Fibroblast of skin of abdomen (primary cell): Measurements from ENCODE around the gene SLC22A4.
A peak's percentile ranks its signal among the peaks of the same experiment; 100 is the strongest.

Experiments used
- DNase-seq: peaks from one replicate; pipeline ENCODE4 v3.0.0-alpha.2; 2013

SLC22A4 gene

DNA sequence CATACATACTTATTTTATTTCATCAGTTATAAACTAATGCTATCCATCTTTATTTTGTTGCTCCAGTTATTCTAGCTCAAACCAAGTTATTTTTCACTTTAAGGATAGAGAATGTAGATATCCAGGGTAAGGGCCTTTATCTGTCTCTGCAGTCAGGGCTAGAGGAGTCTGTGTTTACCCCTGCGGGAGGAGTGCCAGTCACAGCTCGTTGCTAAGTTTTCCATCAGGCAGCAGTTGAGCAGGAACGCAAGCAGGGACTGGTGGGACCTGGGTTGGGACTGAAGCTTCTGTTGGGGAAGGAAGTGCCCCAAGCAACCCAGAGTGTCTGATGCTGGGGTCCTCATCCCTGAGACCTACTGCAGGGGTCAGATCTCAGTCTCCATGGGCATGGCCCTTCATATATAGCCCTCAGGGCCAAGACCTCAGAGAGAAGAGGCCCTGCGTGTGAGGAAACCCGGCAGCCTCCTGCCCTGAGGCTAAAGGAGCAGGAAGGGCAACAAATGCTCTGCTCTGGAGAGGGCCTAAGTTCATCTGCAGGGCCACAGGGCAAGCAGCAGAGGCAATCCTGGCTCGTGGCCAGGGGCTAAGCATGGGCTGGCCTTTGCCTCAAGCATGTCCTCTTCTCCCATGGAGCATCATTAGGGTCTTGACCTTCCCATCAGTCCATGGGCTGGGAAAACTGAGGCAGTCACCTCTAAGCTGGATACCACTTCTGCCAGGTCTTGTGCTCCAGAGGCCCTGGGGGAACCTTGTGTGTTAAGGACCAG, 6.6 kb downstream of the SLC22A4 start:
- no peak for DNase-seq

DNA sequence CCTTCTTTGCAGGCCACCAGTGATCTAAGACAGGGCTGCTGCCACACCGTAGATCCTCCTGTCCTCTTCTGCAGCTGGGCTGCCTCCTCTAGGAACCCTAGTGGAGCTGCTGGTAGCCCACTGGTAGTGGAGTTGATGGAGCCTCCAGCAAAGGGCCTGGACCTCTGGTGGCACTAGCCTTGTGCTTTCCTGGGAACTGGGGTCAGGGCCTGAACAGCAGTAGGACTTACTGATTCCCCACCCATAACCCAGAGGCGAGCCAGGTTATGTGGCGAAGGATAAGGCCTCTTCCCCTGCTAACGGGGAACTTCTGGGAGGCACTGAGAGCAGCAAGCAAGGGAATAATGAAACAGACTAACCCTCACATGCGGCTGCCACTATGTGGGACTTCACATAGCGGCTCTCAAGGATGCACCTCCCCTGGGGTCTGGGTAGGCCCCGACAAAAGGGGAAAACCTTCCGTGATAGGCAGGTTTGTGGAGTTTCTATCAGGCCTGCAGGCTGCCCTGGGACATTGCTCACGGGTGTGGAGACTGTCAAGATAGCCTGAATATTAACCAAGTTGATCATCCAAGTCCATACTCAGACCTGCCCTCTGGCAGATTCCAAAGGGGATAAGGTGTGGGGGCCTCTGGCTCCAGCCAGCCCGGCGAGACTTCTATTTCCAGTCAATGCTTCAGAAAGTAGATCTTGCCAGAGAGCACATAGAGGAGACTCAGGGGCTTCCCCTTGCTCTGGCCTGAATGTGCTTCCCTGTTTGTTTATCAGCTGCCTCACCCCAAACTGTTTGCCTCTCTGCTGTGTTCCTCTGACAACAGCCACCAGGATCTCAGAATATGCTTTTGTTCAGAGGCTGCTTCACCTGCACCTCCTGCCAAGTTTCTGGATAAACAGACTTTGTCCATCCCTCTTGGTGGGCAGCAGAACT, 7.4 kb downstream of the SLC22A4 start:
- DNase-seq: no peak

- DNase-seq: no peak
These were observed 8.2 kb downstream of the SLC22A4 start for GRCh38 chr5:132302413-132302812.

GRCh38 chr5:132303589-132303988, 9.4 kb downstream of the SLC22A4 start:
- no peak for DNase-seq

DNA sequence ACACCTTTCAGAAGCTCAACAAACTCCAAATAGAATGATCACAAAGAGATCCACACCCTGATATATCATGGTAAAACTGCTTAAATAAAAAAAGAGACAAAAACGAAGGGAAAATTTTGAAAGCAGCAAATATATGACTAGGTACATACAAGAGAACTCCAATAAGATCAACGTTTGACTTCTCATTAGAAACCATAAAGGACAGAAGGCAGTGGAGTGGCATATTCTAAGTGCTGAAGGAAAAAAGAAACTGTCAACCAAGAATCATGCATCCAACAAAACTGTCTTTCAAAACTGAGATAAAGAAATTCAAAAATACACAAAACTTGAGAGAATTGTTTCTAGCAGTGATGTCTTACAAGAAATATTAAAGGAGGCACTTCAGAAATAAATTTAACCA, 11.2 kb downstream of the SLC22A4 start:
- DNase-seq: no peak

DNA sequence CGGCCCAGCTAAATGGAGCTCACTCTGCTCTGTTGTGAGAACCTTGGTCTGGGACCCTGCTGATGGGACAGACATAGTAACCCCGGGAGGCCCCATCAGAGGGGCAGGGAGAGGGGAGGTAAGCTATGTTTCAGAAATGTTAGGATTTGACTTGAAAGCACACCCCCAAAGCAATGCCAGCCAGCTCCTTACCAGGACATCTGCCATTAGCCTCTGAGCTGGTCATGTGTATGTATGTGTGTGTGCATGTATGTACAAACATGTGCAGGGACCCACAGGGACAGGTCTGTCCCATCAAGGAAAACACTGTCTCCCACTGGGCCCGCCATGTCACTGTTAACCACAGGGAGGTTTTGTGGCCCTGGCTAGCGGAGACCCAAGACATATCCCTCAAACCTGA, 14.5 kb downstream of the SLC22A4 start:
- DNase-seq: no peak

- DNase-seq: no peak
These were observed 15.5 kb downstream of the SLC22A4 start for GRCh38 chr5:132309679-132310078.

DNA sequence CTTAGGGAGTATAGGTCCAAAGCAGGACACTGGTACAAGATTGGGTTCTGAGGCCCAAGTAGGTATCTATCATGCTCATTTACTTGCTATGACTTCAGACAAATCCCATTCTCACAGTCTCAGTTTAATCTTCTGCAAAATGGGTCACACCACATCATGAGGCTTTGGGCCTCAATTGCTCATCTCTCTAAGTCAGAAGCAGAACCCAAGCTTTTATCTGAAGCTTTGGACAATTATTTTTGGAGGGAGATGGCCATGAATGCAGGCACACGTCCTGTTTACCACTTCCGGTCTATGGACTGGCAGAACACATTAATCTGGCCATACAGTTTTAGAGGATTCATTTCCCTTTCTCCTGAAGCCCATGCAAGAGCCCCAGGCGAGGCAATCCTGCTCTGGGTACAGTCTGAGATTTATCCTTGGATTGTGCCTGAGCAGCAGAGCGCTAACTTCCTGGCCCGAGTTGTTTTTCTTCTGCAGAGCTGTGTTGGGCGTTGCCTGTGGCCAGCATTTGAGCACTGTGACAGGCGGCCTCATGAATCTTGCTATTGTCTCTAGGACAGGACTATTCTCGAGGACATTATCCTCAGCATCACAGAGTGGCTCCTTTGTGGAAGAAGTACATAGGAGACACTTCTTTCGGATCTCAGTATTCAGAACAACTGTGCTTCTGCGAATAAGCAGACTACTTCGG, 16.1 kb downstream of the SLC22A4 start:
- no peak for DNase-seq

- peak; percentile 44 for DNase-seq
These were observed 19.2 kb downstream of the SLC22A4 start for GRCh38 chr5:132313366-132313765.

DNA sequence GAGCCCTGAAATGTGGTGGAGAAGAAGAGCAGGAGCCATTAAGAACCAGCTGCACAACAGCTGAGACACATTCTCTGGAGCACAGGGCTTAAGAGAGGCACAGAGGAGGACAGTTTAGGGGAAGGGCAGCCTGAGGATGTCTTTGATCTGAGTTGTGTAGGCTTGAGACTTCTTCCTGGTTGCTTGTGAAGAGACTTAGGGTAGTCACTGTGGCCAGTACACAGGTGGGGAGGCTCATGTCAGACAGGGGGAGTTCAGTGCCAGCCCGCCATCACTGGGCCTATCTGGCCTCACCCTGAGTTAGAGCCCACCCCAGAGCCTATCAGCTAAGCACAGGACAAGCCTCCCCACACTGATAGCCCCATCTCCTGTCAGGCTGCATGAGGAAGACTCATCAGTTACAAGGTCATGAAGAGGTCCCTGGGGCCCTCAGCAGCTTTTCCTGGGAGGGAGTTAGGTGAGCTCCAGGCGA, 19.8 kb downstream of the SLC22A4 start:
- no peak for DNase-seq

GRCh38 chr5:132315529-132316067, 21.4 kb downstream of the SLC22A4 start:
- DNase-seq: no peak

DNA sequence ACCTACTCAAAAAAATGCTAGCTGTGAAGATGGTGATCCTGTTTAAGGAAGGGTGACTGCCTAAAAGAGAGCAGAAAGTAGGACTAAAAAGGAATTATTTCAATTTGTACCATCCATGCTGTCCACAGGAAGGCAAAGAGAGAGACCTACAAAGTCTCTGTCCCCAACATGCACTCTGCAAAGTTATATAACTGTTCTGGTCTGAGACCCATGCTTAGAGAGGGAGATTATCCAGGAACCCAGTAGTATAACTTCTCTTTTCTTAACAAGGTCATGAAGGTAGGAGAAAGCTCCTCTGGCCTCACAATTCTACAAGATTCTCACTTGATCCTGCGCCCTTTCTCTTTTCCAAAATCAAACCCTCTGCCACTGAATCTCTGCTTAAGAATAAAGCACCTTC, 25.8 kb downstream of the SLC22A4 start:
- no peak for DNase-seq

GRCh38 chr5:132321109-132321721, 27.0 kb downstream of the SLC22A4 start:
- no peak for DNase-seq

DNA sequence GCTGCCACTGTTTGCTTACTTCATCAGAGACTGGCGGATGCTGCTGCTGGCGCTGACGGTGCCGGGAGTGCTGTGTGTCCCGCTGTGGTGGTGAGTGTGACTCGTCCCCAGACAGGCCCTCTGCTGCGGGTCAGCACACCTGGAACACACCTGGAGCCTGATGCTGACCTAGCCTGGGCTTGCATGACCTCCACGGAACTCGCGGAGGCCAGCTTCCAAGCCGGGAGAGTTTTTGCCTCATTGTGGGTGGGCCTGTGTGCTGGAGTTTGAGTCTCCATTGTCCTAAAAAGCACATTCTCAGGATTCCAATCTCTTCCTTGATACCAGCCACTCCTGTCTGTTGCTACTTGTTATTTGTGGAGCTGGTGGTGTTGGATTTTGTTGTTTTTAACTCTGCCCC, 28.1 kb downstream of the SLC22A4 start:
- no peak for DNase-seq

DNA sequence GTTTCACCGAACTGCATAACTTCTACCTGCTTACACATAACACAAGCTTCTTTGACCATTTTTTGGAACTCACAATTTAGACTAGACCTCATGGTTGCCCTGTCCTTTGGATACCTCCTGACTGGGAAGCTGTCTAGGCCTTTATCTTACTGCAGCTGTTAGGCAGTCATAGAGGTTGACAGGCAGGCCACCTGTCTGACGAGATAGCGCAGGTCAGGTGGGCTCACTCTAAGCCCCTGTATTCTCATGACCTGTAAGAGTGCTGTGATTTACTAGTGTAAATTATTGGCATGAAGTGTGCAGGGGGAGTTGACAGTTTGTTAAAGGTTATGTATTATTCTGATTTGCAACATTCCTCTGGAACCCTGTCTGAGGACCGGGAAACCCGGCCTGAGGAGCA, 29.0 kb downstream of the SLC22A4 start:
- DNase-seq: no peak

GRCh38 chr5:132325691-132326090, 31.5 kb downstream of the SLC22A4 start:
- no peak for DNase-seq

DNA sequence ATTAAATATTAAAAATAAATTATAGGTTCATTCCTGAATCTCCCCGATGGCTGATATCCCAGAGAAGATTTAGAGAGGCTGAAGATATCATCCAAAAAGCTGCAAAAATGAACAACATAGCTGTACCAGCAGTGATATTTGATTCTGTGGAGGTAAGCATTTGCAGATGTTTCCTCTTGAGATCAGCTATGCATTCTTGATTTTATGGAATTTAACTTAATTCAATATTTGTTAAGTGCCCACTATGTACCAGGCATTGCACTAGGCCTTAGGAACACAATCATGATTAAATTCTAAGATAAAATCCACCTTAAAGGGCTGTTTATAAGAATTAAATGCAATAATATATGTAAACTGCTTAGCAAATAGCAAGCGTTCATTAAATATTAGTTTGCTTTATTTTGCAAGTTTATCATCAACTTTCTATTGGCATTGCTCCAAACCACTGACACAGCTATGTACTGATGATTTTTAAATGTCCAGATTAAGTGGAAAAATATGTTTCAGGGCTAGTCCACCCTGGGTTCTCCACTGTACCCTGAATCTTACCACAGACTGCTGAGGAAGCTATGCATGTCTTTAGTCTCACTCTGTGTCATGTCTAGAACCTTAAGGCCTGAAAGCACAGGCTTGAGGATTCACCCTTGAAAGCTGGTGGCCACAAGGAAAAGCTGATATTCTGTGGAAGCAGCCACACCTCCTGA, 33.2 kb downstream of the SLC22A4 start:
- peak; percentile 55 for DNase-seq

DNA sequence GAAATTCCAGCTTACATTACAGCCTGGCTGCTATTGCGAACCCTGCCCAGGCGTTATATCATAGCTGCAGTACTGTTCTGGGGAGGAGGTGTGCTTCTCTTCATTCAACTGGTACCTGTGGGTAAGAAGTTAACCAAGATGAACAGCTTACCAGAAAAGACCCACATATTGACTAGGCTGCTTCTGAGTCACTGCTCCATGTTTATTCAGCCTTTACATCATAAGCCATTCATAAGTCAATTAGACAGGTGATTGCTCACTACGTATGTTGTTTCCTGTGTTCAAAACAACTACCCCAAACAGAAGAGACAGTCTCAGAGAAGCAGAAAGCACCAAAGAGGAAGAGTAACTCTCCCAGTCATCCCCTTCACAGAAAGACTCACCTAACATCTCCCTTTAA, 40.6 kb downstream of the SLC22A4 start:
- no peak for DNase-seq

DNA sequence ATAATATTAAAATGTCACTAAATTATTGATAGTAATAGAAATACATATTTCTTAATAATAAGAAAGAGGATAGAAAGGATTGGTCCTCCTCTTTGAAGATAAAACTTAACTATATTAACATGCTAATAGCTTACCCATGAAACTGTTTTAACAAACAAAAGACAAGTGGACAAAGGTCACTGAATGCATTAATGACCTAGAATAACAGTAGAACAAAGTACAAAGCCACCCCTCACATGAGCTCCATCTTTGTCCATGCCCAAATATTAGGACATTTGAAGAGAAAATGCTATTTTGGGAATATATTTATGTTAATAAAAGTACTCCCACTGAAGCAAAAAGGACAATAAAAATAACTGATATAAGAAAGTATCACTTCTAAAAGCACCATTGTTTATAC, 41.2 kb downstream of the SLC22A4 start:
- DNase-seq: no peak

GRCh38 chr5:132339502-132339901, 45.3 kb downstream of the SLC22A4 start:
- no peak for DNase-seq

DNA sequence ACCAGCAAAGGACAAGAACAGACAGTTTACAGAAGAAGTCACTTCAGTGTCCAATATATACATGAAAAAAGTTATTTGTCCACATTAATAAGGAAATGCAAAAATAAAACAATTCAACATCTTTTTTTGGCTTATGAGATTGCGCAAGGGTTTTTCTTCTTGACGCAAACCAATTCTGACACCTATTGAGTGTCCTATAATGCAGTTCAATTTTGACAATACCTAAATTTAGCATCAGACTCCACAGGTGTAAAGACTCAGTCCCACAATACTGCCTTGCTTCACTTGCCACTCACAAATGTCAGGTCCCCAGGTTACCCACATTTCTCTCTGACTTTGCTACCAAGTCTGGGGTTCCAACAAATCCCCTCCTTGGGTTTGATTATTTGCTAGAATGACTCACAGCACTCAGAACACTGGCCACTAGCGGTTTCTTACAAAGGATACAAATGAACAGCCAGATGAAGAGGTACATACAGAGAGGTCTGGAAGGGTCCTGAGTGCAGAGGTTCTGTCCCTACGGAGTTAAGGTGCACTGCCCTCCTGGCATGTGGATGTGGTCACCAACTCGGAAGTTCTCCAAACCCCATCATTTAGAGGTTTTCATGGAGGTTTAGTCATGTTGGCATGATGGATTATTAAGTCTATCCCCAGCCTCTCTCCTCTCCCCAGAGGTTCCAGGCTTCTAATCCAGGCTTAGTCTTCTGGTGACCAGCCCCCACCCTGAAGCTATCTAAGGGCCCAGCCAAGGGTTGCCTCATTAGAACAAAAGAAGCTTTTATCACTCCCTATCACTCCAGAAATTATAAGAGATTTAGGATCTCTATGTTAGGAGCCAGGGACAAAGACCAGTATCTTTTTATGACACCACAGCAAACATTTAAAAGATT, 48.3 kb downstream of the SLC22A4 start:
- no peak for DNase-seq
